Lower leg skin (tissue), 4 donors: ENCODE data around the gene ATIC. TPM values are rescaled to one million over a fixed set of nuclear protein-coding genes. Genes with fewer than 3 reads are reported as not detected.

Experiments
- DNase-seq, 2 donors: peaks; one replicate each; pipeline ENCODE4 v3.0.0-alpha.2; 2019; ENCODE audit warnings: low spot score in 2 of 2
- H3K4me3 ChIP-seq: fragments of 200-600 bp; sonication (generic); 2 replicates; pipeline ENCODE4 v1.5.1; 2017; ENCODE audit warnings: mild to moderate bottlenecking, low read depth; ENCODE audit not compliant: poor library complexity, severe bottlenecking
- POLR2A ChIP-seq, 2 donors: fragments of 450-650 bp; IDR thresholded peaks; one replicate each; pipeline ENCODE4 v1.6.1; 2016 to 2017; ENCODE audit warnings: antibody characterized with exemption in 2 of 2, mild to moderate bottlenecking in 1 of 2, moderate library complexity in 1 of 2
- WGBS, 2 donors: methylation state at CpG; one replicate each; pipeline ENCODE4 v1.1.5; 2018; 5-methylcytosine and 5-hydroxymethylcytosine counted together
- intact Hi-C: fragments of 100-400 bp; cut with DNase I; formaldehyde crosslinking; loops from one replicate; pipeline ENCODE4 v1.15.0; 2023; ENCODE audit warnings: low total_unique reads
- total RNA-seq, 4 donors: library from RNA; depleted of rRNA; stranded (reverse); fragments of >200 nt; gene quantifications; one replicate each; pipeline ENCODE4 v1.1.0, GENCODE V29; 2016
- TF ChIP-seq, protein P1 (sequence below), 3 donors: fragments of 450-650 bp; IDR thresholded peaks; one replicate each; pipeline ENCODE4 v1.5.1; 2016; ENCODE audit warnings: antibody characterized with exemption in 3 of 3, mild to moderate bottlenecking in 3 of 3, moderate library complexity in 2 of 3

ATIC gene
- total RNA-seq, 4 donors from 2014 or later = 29.7 to 48.6 (median 34.6) TPM

DNA sequence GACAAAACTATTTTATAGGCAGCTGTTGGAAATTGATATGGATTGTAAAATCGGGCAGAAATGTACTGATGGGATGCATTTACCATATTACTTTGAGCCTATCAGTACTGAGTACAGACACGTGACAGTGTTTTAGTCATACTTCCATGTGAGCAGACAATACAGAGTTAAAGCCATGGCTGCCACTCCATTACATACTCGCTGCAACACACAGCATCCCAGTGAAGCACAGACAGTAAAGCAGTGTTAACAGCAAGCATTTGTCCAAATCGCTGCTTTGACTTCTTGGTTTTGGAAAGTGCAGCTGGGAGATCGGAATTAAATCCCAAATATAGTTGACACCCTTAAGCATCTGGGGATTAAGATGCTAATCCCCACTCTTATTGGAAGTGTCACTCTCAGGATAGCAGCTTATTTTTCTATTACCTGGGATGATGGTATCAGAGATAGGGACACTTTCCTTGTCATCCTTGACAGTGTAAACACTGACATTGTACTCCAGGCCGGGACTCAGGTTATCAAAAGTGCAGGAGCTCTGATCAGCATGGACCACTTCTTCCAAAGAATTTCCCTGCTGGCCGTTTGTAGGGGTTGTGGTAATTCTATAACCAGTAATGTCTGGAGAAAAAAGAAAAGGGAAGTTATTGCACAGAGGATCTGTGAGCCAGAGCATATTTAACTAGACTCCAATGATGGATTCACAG, 82.4 kb downstream of the ATIC start:
- WGBS, 2 donors = 81 to 84% methylated on average over 7 of the region's 7 CpGs

DNA sequence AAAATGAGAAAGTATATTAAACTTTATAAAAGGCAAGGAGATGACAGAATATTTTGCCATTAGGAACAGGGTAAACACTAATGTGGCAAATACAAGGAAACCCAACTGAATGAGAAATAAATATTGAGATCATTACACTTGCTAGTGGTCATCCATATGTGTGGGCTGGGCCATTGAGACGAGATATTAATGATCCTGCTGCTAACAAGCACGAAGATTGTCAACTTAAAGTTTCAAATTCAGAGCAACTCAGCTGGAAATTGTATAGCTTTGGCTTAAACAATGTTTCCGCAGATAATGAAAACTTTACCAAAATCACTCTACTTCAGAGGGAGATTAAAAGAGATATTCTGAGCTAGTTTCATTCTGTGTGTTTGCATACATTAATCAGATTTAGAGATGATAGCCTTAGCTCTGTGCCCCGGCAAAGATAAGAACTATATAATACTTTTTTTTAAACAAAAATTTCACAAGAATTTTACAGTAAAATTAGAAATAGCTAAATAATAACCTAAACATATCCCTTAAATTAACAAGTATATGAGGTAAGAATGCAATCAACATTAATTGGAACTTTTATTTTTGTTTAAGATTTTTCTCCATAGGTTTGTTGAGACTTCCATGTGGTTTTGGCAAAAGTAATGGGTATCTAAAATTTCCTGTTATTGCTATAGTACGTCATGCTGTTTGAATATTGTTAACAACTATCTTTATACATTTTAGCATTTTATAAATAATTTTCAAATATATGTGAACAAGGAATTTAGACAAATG, 84.0 kb downstream of the ATIC start:
- intact Hi-C loops = no loop called here
- H3K4me3 ChIP-seq = no peak overlapping the region
- no peak for DNase-seq
- WGBS, 2 donors = 67 to 71% methylated on average over 5 of the region's 5 CpGs
- TF ChIP-seq, protein P1, sequence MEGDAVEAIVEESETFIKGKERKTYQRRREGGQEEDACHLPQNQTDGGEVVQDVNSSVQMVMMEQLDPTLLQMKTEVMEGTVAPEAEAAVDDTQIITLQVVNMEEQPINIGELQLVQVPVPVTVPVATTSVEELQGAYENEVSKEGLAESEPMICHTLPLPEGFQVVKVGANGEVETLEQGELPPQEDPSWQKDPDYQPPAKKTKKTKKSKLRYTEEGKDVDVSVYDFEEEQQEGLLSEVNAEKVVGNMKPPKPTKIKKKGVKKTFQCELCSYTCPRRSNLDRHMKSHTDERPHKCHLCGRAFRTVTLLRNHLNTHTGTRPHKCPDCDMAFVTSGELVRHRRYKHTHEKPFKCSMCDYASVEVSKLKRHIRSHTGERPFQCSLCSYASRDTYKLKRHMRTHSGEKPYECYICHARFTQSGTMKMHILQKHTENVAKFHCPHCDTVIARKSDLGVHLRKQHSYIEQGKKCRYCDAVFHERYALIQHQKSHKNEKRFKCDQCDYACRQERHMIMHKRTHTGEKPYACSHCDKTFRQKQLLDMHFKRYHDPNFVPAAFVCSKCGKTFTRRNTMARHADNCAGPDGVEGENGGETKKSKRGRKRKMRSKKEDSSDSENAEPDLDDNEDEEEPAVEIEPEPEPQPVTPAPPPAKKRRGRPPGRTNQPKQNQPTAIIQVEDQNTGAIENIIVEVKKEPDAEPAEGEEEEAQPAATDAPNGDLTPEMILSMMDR (IDR thresholded peaks at IDR 0.05) = no peak
- no peak for TF ChIP-seq POLR2A (IDR thresholded peaks at IDR 0.05)

More for the DNA sequence above, 82.4 kb downstream of the ATIC start:
- no peak for DNase-seq
- no peak overlapping the region for H3K4me3 ChIP-seq
- intact Hi-C loops = no loop called here
- TF ChIP-seq POLR2A (IDR thresholded peaks at IDR 0.05) = no peak
- TF ChIP-seq, protein P1 (IDR thresholded peaks at IDR 0.05) = no peak

DNA sequence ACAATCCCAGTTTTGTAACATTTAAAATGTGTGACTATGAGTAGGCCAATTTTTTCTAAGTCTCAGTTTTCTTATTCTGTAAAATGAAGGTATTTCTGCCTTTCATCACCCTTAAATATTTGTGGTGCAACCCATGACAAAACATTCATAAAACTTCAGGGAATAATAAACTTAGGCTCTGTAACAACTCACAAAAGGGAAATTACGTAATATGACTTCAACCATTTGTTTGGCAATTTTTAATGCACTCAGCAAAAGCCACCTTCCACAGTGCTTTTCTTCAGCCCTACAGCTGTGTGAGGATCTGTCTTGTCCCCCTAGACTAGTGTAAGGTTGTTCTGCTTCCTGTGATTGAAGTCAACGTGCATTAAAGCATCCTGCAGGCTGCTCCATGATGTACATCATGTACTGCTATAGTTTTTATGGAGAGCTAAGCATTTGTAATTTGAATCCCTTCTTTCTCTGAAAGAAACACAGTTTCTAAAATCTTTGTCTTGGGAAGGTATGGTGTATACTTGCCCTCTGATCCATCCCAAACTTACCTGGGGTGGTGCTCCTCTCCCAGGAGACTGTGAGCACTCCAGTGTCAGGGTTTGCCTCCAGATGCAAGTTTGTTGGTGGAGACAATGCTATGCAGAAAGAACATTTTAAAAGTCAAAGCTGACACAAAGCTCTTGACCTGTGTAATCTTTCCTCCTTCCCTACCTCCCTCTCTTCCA, 84.9 kb downstream of the ATIC start:
- WGBS, 2 donors = 51 to 67% methylated on average over 2 of the region's 2 CpGs
- TF ChIP-seq POLR2A (IDR thresholded peaks at IDR 0.05) = no peak
- TF ChIP-seq, protein P1 (IDR thresholded peaks at IDR 0.05) = no peak
- H3K4me3 ChIP-seq = no peak overlapping the region
- DNase-seq = no peak
- intact Hi-C loops = no loop called here

DNA sequence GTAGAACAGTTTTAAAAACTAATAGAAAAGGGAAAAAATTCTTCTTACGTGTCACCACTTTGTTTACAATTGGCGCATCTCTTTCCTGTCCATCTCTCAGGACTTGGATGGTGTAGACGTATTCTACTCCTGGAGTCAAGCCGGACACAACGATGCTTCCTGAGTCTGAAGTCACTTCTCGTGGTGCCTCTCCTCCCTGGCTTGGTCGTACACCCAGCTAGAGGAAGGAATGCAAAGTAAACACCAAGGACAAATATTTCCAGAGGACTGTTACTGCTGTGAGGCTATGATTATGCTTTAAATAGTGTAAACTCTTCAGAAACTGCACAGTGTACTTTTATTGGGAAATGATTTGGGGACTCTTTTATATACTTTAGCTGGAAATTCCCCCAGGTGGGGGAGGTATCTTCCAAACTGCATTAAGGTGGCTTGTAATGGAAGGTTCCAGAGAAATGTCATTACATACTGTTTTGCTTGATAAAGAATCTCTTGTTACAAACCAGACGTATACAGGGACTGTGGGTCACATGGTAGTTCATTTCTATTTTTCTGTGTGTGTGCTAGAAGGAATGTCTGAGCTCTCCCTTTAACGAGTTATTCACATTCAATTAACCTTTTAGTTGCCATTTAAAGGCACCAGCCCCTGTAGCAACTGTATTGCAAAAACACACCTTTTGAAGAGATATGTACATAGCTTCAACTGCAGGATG, 85.9 kb downstream of the ATIC start:
- no peak for DNase-seq
- 70 to 72% methylated on average over 9 of the region's 9 CpGs for WGBS, 2 donors

More for the DNA sequence above, 85.9 kb downstream of the ATIC start:
- intact Hi-C loops = no loop called here
- no peak overlapping the region for H3K4me3 ChIP-seq
- TF ChIP-seq, protein P1 (IDR thresholded peaks at IDR 0.05) = no peak
- no peak for TF ChIP-seq POLR2A (IDR thresholded peaks at IDR 0.05)
